Fibroblast of lung (primary cell): ENCODE data around the gene C9orf50.

Experiments
- CTCF ChIP-seq, 2 donors: IDR thresholded peaks in 1 of 2; conservative IDR thresholded peaks in 1 of 2; 1 replicate in 1 of 2; 2 replicates in 1 of 2; pipeline ENCODE4 v1.5.1; 2011 to 2012; ENCODE audit warnings: low read length in 2 of 2, control low read depth in 1 of 2, inconsistent platforms in 1 of 2, low read depth in 1 of 2, mild to moderate bottlenecking in 1 of 2
- EZH2 ChIP-seq: IDR thresholded peaks from 2 replicates; pipeline ENCODE4 v1.5.1; 2012; ENCODE audit warnings: low read length, control low read depth, mild to moderate bottlenecking; ENCODE audit errors: missing control alignments

GRCh38 chr9:129586685-129587084 is 34.2 kb downstream of the C9orf50 start:
- TF ChIP-seq CTCF (conservative IDR thresholded peaks at IDR 0.05 in 1 of 2, IDR thresholded peaks at IDR 0.05 in 1 of 2; ENCODE audit: low read depth in 1 of 2, low read length in 2 of 2) (no peak), EZH2 (no peak)
